Measurements from ENCODE around the gene MAPKAPK3.
"Not testable (repeated sequence)": the region's sequence is repeated elsewhere in the genome, so short reads cannot be mapped to it uniquely, and the experiment has no call there.

Gene MAPKAPK3

DNA sequence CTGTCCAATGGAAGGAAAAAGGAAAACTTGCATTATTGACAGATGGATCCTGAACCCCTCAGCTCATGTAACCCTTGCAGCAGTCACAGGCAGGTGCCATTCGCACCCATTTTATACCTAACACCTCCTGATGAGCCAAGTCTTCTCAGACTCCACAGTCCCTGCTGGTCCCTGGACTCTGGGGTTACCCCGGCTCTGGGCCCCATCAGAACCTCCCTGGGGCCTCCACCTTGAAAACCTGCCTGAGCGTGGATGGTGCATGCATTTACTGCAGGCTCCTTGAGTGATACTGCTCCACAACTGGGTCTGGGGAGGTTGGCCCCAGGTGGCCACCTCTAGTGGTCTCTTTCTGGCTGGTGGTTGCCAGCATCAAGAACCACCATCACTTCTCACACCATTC, 41.9 kb downstream of the MAPKAPK3 start:
- DNase-seq: no peak

DNA sequence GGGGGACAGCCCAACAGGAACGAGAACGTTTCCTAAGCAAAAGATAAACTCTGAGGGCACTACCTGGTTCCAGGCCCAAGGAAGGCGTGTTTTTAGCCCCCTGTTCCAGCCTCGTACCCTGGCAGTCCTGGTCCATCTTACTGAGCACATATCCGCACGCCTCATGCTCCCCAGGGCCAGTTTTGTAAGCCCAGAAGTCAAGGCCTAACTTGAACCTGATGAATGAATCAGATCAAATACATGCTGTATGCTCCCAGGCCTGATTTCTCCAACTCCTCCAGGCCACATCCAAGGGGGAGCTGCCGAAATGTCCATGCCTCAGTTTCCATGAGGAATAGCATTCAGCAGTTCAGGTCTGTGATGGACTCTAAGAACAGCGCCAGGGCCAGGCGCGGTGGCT, 43.4 kb downstream of the MAPKAPK3 start:
- no peak for DNase-seq

DNA sequence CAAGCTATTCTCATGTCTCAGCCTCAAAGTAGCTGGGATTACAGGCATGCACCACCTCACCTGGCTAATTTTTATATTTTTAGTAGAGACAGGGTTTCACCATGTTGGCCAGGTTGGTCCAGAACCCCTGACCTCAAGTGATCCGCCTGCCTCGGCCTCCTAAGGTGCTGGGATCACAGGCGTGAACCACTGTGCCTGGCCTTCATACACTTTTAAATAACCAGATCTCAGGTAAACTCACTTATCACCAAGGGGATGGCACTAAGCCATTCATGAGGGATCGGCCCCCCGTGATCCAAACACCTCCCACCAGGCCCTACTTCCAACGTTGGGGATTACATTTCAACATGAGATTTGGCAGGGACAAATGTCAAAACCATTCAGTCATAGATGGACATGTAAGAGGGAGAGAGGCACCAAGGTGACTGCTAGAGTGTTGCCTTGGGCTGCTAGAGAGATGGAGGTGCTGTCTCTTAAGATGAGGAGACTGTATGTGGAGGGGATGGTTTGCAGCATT, 44.4 kb downstream of the MAPKAPK3 start:
- no peak for DNase-seq

DNA sequence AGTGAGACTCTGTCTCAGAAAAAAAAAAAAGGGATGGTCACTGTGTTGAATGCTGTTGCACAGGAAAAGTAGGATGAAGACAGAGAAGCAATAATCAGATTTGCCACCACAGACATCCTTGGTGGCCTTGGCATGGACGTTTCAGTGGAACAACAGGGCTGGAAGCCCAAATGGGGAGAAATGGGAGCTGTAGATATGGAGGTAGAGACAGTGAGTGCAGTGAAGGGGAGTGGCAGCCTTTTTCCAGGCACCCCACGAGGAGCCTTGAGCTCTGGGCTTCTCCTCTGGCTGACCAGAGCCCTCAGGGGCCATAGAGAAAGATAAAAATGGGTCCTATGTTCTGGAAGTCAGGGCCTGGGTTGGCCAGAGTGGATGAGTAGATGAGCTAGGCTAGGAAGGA, 45.5 kb downstream of the MAPKAPK3 start:
- DNase-seq: no peak

DNA sequence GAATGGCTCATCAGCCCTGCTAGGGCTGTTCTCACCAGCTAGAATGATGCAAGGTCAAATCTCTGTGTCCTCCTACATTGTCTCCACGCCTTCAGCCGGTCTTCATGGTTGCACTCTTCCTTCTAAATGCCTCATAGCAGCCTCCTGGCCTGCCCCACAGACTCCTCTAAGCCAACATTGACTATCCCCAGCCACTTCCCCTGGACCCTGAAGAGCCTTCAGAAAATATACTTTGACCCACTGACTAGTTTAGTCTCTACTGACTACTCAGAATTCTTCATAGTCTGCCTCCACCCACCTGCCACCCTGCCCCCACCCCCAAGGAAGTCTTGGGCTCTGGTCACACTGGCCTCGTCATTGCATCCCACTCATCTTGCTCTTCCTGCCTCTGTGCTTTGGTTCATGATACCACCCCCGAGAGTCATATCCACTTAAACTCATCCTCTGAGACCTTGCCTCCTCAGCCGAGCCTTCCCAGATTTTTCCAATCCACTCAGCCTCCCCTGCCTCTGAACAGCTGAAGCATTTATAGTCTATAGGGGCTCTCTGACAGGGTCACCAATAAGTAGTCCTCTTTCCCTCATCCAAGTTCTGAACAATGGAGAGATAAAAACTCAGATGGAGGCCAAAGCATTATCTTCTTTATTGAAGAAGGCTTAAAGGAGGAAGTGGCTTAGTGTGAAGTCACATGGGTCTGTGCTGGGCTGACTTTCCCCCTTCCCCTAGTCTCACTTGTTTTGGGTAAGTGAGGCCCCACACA, 48.3 kb downstream of the MAPKAPK3 start:
- DNase-seq: no peak

DNA sequence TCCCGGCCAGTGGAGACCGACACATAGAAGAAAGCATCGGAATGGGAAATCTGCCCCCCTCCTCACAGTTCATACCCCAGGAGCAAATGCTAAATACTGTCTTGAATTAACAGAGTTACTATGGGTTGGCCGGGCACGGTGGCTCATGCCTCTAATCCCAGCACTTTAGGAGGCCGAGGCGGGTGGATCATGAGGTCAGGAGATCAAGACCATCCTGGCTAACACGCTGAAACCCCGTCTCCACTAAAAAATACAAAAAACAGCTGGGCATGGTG, 48.8 kb downstream of the MAPKAPK3 start:
- DNase-seq: not testable (repeated sequence)

DNA sequence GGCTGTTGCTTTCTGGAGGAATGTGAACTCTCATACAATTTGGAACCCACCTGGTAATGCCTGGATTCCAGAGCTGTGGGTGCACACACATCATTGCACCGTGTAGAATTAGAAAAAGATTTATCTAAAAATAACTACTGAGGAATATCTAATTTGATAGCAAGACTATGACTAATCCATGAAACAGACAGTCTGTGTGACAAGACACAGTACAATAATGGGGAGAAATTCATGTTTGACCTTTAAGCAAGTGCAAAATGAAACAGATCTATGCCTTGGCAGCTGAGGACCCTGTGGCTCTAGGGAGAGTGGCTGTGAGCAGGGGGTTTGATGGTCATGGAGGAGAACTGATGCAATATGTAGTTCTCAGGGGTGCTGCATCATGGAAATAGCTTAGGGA, 49.9 kb downstream of the MAPKAPK3 start:
- DNase-seq: no peak

DNA sequence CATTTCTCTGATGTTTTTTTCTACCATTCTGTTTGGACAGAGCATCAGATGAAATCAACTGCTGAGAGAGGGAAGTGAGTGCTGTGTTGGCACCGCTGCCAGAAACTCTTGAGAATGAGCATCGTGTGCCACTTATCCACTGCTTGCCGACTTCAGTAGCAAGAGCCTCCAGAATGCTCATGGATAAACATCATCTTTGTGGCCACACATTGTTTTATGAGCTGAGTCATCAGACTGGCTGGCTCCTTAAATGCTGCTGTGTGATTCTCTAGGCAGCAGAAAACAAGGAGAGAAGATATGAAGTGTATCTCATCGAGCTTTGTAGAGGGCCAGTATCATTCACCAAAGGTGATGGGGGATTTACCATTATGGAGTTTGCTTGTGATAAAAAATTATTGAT, 54.4 kb downstream of the MAPKAPK3 start:
- DNase-seq: peak; percentile 20

DNA sequence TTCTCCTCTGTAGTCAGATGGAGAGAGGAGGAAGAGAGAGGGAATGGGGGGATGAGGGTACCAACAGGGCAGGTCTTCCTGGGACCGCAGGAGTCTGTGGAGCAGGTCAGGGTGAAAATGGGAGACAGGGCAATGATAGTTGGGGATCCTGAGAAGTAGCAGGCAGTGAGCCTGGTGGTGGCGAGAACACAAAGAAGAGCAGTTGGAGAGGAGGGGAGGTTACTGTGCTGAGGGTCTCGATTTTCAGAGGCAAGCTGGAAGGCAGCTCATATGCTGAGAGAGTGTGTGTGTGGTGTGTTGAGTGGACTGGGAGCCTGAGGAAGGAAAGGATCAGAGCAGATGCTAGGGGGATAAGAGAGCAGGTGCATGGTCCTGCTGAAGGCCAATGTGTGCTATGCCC, 55.7 kb downstream of the MAPKAPK3 start:
- no peak for DNase-seq

DNA sequence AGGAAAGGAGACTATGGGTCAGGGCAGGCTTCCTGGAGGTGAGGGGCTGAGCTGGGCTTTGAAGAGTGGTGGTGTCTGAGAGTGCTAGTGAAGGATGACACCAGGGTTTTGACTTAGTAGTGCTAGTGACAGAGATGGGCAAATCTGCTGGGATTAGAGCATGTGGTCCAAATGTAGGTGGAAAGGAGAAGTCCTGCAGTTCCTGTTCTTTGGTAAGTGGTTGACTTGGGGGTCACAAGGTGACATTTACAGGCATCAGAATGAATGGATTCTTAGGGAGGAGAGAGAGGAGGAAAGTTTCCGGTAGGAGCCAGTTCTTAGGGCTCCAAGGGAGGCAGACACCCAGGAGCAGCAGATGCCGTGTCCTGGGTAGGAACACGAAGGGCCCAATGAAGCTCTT, 57.0 kb downstream of the MAPKAPK3 start:
- no peak for DNase-seq

DNA sequence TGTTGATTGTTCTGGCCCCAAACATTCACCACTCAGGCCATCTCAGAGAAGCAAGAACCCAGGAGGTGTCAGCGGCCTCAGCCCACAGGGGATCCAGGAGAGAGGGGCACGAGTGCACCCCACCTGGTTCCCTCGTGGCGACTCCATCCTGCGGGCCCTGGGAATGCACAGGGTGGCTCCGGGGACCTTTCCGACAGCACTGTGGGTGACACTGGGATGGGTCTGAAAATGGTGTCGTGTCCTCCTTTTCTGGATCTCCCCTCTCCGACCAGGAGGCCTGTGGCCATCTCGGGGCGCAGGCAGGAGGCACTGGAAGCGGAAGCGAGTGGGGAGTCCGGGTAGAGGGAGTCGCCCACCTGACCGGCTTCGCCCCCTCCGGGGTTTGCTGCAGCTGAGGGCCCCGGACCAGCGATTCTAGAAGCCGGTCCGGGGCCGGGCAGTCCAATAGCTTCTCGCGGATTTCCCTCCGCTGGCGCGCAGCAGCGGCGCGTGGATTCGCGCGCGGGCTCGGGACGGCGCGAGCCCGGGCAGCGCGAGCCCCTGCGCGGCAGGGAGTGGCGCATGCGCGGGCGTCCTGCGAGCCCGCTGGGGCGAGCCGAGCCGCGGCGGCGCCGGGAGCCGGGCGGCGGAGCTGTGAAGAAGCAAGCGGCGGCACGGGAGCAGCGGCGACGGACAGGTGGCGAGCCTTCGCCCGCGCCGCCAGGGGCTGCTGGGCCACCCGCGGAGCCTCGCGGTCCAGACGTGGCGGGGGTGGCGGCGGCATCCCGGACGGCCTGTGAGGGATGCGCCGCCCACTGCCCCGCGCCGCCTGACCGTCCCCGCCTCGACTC, 57.6 kb downstream of the MAPKAPK3 start, which contains the start of gene DOCK3:
Gene DOCK3 (plus strand): TSS at position 579 of the 830 bp plus-strand sequence. CDS start 337 bp downstream, outside the sequence.
- peak; percentile 55 for DNase-seq

DNA sequence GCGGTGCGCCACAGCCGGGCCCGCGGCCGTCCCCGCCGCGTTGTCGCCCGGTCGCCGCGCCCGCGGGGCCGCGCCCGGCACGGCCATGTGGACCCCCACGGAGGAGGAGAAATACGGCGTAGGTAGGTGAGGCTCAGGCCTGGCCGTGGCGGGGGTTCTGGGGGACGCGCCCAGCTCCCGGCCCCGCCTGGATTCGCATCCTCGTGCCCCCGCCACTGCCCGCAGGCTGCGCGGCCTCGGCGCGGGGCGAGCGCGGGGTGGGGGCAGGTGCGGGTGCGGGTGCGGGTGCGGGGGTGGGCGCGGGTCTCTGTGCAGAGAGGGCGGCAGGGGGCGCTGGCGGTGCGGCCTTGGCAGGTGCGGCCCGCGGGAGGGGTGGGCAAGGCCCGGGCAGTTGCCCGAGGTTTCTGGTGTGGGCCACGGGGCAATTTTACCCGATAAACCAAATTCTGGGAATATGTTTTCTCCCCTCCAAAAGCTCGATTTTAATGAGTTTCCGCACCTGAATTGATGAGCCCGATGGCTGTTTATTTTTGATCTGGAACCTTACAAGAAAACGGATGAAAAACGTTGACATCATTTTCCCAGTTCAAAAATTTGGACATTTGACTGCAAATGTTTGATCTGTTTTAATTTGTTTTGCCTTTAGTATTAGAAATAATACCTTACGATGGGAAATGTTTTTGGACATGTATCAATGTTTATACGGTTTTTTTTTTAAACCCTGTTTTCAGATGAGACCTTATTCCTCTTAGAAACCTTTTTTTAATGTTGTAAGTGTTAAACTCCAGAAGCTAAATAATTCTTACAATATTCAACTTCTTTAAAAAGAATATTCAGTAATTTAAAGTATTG, 58.5 kb downstream of the MAPKAPK3 start:
- DNase-seq: peak; percentile 57

DNA sequence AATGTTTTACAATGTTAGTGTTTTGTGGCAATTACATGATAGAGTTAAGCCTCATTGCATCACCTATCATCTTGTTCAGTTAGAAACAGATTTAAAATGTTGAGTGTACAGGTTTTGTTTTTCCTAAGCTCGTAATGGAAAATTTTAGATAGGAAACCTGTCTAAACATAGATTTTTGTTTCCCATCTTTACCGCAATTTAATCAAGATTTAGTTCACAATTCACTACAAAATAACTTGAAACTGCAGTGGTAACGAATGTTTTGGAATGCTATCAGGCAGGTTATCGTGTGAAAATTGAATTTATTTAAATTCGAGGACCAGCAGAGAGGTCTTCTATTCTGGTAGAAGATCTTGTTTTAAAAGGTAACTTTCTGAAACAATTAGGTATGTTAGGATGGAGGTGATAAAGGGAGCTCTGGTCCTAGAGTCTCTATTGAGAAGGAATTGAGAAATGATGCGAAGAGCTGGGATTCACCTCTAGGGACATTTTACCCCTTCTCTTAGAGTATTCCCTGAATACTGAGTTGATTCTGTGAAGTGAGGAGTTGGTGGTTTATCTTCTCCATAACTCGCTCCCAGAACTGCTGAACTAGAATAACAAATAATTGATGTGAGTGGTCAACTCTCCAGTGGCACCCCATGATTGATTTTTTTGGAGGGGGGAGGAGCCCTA, 59.2 kb downstream of the MAPKAPK3 start:
- DNase-seq: no peak

DNA sequence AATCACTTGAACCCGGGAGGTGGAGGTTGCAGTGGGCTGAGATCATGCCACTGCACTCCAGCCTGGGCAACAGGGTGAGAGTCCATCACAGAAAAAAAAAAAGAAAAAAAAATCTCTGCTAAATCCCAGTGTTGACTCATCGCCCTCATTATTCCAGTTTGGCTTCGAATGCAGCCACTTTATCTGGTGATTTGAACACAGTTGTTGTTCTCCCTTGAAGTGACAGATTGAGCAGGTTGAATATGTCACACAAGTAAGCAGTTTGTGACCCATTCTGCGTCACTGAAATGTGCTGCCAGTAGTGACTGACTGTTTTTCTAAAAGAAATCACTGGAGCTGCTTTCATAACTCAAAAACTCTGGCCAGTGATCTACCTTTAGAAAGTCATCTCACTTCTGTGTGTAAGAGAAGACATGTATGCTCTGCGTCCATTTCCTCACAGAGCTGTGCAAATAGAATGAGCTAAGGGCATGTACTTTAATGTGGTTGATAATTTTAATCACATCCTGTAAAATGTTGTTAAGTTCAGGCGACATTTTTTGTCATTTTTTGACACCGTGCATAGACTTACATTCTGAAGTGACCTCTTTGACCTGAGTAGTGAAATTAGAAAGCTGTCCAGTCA, 70.3 kb downstream of the MAPKAPK3 start:
- no peak for DNase-seq

DNA sequence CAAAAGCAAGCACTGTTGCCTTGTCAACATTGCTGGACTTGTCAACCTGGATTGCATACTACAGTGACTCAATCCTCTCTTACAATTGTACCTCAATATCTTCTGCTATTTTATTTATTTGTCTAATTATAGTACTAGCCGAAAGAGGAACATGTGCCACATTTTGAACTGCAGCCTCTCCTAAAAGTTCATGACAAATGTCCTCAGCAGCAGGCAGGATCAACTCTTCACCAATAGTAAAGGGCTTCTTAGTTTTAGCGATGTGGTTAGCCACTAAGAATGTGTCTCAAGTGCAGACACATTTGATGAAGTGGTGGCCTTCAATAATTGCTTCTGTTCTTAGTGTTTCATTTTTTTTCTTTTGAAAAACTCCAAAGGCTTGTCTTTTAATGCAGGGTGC, 71.0 kb downstream of the MAPKAPK3 start:
- no peak for DNase-seq

DNA sequence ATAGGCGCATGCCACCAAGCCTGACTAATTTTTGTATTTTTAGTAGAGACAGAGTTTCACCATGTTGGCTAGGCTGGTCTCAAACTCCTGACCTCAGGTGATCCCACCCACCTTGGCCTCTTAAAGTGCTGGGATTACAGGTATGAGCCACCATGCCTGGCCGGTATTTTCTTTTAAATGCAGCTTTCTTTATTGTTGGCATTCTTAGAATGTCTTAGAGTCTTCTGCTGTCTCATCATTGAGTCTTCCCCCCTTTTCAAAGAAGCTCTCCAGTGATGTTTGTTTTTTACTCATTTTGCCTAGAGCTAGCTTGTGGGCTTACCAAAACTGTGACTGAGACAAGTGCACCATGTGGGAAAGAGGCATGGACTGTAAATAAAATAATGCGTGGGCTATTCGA, 71.7 kb downstream of the MAPKAPK3 start:
- DNase-seq: not testable (repeated sequence)

DNA sequence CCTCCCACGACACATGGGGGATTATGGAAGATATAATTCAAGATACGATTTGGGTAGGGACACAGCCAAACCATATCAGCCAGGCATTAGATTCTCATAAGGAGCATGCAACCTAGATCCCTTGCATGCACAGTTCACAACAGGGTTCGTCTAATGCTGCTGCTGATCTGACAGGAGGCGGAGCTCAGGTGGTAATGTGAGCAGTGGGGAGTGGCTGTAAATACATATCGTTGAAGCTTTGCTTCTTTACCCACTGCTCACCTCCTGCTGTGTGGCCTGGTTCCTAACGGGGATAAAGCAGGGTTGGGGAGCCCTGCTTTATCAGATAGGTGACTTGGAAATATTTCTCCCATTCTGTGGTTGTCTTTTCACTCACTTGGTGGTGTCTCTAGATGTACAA, 72.6 kb downstream of the MAPKAPK3 start:
- no peak for DNase-seq

DNA sequence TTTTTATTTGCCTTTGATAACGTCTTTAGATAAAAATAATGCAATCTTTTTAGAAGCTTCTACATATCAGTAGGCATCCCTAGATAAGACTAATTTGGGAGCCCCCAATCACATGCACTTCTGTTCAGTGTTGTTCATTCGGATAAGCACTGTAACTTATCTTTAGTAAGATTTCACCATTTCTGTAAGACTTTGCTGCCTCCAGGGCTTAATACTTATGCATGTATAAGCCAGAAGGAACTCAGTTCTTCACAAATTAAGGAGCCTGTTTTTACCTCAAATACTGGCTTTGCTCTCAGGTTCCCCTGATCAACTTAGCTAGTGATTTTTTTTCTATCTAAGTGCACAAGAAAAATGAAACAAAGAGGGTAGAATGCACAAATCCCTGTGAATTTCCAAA, 78.1 kb downstream of the MAPKAPK3 start:
- DNase-seq: no peak

DNA sequence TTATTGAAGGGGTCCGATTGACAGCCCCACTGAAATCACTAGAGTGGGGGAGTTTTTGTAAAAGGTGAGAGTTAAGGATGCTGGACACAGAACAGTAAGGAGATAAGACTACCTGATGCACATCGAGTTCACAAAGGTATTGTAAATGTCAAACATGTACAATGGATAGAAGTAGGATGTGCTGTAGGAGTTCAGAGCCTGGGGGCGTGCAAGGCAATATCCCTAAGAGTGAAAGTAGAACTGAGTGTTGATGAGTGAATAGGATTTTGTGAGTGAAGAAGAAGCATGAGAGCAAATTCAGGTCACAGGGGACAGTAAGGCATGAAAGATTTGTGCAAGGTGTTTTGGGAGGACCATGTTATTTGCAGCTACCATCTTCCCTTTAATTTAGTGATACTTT, 79.3 kb downstream of the MAPKAPK3 start:
- no peak for DNase-seq

DNA sequence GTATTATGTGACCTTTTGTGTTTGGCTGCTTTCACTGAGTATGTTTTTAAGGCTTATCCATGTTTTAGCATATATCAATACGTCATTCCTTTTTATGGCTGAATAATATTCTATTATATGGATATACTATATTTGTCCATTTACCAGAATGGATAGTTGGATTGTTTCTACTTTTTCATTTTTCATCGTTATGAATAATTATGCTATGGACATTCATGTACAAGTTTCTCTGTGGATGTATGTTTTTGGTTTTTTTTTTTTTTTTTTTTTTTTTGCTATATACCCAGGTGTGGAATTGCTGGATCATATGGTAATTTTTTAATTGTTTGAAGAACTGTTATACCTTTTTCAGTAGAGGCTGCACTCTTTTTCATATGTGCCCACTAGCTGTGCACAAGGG, 81.3 kb downstream of the MAPKAPK3 start:
- no peak for DNase-seq

All from NCI-H146 (cell line).